ENCODE results near the gene MLX.

DNA sequence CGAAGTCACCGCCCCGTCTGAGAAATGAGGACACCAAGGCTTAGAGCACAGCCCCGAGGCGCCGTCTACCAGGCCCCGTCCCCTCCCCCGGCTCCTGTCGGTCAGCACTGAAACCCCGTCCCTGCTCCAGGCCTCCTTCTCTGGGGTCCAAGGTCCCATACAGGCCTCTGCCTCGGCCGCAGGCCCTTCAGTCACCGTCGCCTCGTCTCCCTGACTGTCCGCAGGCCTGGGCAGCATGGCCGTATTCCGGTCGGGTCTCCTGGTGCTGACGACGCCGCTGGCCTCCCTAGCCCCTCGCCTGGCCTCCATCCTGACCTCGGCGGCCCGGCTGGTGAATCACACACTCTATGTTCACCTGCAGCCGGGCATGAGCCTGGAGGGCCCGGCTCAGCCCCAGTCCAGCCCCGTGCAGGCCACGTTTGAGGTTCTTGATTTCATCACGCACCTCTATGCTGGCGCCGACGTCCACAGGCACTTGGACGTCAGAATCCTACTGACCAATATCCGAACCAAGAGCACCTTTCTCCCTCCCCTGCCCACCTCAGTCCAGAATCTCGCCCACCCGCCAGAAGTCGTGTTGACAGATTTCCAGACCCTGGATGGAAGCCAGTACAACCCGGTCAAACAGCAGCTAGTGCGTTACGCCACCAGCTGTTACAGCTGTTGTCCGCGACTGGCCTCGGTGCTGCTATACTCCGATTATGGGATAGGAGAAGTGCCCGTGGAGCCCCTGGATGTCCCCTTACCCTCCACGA is 4.3 kb upstream of the MLX start:
- no peak for TF ChIP-seq EZH2 (IDR thresholded peaks at IDR 0.05; ENCODE audit: low read length, missing control alignments)
- TF ChIP-seq, protein P1, sequence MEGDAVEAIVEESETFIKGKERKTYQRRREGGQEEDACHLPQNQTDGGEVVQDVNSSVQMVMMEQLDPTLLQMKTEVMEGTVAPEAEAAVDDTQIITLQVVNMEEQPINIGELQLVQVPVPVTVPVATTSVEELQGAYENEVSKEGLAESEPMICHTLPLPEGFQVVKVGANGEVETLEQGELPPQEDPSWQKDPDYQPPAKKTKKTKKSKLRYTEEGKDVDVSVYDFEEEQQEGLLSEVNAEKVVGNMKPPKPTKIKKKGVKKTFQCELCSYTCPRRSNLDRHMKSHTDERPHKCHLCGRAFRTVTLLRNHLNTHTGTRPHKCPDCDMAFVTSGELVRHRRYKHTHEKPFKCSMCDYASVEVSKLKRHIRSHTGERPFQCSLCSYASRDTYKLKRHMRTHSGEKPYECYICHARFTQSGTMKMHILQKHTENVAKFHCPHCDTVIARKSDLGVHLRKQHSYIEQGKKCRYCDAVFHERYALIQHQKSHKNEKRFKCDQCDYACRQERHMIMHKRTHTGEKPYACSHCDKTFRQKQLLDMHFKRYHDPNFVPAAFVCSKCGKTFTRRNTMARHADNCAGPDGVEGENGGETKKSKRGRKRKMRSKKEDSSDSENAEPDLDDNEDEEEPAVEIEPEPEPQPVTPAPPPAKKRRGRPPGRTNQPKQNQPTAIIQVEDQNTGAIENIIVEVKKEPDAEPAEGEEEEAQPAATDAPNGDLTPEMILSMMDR (conservative IDR thresholded peaks at IDR 0.05 in 1 of 2, IDR thresholded peaks at IDR 0.05 in 1 of 2; ENCODE audit: low read depth in 1 of 2, low read length in 2 of 2) = no peak

Measured in fibroblast of lung (primary cell).